Upper lobe of right lung (tissue), 1 donor: ENCODE results near the gene TIPRL. TPM values are rescaled to one million over a fixed set of nuclear protein-coding genes. Genes with fewer than 3 reads are reported as not detected.

Experiments used
- ATAC-seq: fragments of 200-7000 bp; cut with Tn5 transposase; one replicate; pipeline ENCODE4 v1.9.1; 2020; ENCODE audit warnings: mild to moderate bottlenecking, moderate library complexity
- DNase-seq: peaks from one replicate; pipeline ENCODE4 v3.0.0-alpha.2; 2020
- H3K27ac ChIP-seq: fragments of 200-600 bp; one replicate; pipeline ENCODE4 v1.8.0; 2022
- H3K27me3 ChIP-seq: fragments of 200-600 bp; one replicate; pipeline ENCODE4 v1.8.0; 2022; ENCODE audit warnings: mild to moderate bottlenecking
- H3K36me3 ChIP-seq: fragments of 200-600 bp; one replicate; pipeline ENCODE4 v1.8.0; 2022
- H3K4me1 ChIP-seq: fragments of 200-600 bp; one replicate; pipeline ENCODE4 v1.8.0; 2022
- H3K4me3 ChIP-seq: fragments of 200-600 bp; one replicate; pipeline ENCODE4 v1.8.0; 2022; ENCODE audit warnings: mild to moderate bottlenecking
- H3K9me3 ChIP-seq: fragments of 200-600 bp; one replicate; pipeline ENCODE4 v1.8.0; 2022
- intact Hi-C: fragments of 100-400 bp; cut with DNase I; formaldehyde crosslinking; loops from one replicate; pipeline ENCODE4 v1.11.0; 2022
- total RNA-seq: library from RNA; stranded (reverse); fragmentation: NEBNext Ultra II Directional; extraction: Animal tissue kit (Norgen Biotek cat#: 25700); gene quantifications from one replicate; pipeline ENCODE4 v1.2.1, GENCODE V29; 2021
- TF ChIP-seq, protein P1 (sequence below): fragments of 200-600 bp; IDR thresholded peaks from one replicate; pipeline ENCODE4 v1.8.0; 2022; ENCODE audit warnings: antibody characterized with exemption
- donor health status: DM: no; HTN: yes; CAD: no; lungs with severe emphysema.

TIPRL gene
- total RNA-seq, 1 donor from 2014 or later: 26.9 TPM

GRCh38 chr1:168159979-168160378 is 18.8 kb upstream of the TIPRL start:
- no peak overlapping the region for H3K4me3 ChIP-seq
- intact Hi-C loops: no loop called here
- no peak overlapping the region for H3K27ac ChIP-seq
- no peaks in the 10 kb centered on the region for H3K36me3 ChIP-seq
- ATAC-seq: no peak
- no peaks in the 10 kb centered on the region for H3K4me1 ChIP-seq
- TF ChIP-seq, protein P1, sequence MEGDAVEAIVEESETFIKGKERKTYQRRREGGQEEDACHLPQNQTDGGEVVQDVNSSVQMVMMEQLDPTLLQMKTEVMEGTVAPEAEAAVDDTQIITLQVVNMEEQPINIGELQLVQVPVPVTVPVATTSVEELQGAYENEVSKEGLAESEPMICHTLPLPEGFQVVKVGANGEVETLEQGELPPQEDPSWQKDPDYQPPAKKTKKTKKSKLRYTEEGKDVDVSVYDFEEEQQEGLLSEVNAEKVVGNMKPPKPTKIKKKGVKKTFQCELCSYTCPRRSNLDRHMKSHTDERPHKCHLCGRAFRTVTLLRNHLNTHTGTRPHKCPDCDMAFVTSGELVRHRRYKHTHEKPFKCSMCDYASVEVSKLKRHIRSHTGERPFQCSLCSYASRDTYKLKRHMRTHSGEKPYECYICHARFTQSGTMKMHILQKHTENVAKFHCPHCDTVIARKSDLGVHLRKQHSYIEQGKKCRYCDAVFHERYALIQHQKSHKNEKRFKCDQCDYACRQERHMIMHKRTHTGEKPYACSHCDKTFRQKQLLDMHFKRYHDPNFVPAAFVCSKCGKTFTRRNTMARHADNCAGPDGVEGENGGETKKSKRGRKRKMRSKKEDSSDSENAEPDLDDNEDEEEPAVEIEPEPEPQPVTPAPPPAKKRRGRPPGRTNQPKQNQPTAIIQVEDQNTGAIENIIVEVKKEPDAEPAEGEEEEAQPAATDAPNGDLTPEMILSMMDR: no peak
- H3K9me3 ChIP-seq: no peaks in the 10 kb centered on the region
- no peaks in the 10 kb centered on the region for H3K27me3 ChIP-seq
- DNase-seq: no peak

DNA sequence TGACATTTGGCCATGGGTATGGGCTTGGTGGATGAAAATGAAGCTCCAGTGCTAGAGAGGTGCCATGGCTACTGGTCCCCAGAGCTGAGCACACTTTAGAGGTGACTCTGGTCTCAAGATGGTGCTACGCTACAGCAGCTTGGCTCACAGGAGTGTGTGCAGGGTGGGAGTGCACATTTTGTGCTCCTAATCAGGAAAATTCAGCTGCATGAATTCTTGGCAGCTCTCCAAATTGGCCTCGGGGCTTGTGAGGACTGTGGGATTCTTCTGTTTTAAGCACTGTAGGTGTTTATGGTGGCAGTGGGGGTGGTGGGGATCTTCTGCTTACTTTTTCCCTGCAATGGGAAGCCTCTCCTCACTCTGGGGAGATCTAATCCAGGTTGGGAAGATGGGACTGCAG is 17.3 kb upstream of the TIPRL start:
- Histone ChIP-seq H3K4me3 (no peak overlapping the region), H3K27me3 (no peaks in the 10 kb centered on the region), H3K9me3 (no peaks in the 10 kb centered on the region), H3K36me3 (no peaks in the 10 kb centered on the region), H3K4me1 (no peaks in the 10 kb centered on the region), H3K27ac (no peak overlapping the region)
- ATAC-seq (no peak), DNase-seq (no peak)
- TF ChIP-seq, protein P1: no peak
- intact Hi-C loops: no loop called here

- H3K9me3 ChIP-seq: no peaks in the 10 kb centered on the region
- intact Hi-C loops: no loop called here
- no peaks in the 10 kb centered on the region for H3K36me3 ChIP-seq
These were observed 15.1 kb upstream of the TIPRL start for GRCh38 chr1:168163670-168164069.

GRCh38 chr1:168164771-168165170 is 14.0 kb upstream of the TIPRL start:
- TF ChIP-seq, protein P1: no peak
- intact Hi-C loops: no loop called here
- Histone ChIP-seq H3K27me3 (no peaks in the 10 kb centered on the region), H3K9me3 (no peaks in the 10 kb centered on the region), H3K4me1 (no peaks in the 10 kb centered on the region), H3K27ac (no peak overlapping the region), H3K36me3 (no peaks in the 10 kb centered on the region), H3K4me3 (no peak overlapping the region)
- ATAC-seq: no peak
- DNase-seq: no peak

More at GRCh38 chr1:168163670-168164069, 15.1 kb upstream of the TIPRL start:
- H3K4me3 ChIP-seq: no peak overlapping the region
- no peaks in the 10 kb centered on the region for H3K27me3 ChIP-seq
- no peak overlapping the region for H3K27ac ChIP-seq
- ATAC-seq (no peak), DNase-seq (no peak)
- H3K4me1 ChIP-seq: no peaks in the 10 kb centered on the region
- TF ChIP-seq, protein P1: no peak

DNA sequence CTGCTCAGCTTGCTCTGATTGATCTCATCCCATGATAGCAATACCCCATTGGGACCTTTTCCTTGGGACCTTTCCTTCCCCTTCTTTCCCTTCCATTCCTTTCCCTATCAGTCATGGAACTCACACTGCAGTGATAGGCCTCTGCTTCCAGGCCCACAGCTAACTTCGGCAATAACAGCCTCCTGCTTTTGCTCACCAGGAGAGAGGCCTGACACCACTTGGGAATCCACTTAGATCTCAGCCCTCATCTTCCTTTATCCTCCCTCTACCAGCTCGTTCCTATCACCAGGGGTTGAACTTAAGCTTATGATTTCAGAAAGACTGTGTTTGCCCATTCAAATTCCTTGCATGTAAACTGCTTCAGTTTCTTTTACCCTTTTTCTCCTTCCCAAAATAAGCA is 11.0 kb upstream of the TIPRL start:
- Histone ChIP-seq H3K4me1 (no peaks in the 10 kb centered on the region), H3K9me3 (no peaks in the 10 kb centered on the region), H3K36me3 (no peaks in the 10 kb centered on the region), H3K27me3 (no peaks in the 10 kb centered on the region), H3K27ac (no peak overlapping the region), H3K4me3 (no peak overlapping the region)
- ATAC-seq (no peak), DNase-seq (no peak)
- intact Hi-C loops: no loop called here
- TF ChIP-seq, protein P1: no peak
